ENCODE data around the gene ACKR2.

Gene ACKR2

GRCh38 chr3:42900226-42901072 is 91.2 kb downstream of the ACKR2 start:
- Histone ChIP-seq H3K9me2 (replicated peaks; ENCODE audit: control insufficient read depth, low read length) (no peaks in the 10 kb centered on the region), H3K4me1 (ENCODE audit: control insufficient read depth, low read length) (no peaks in the 10 kb centered on the region), H3K36me3 (ENCODE audit: control insufficient read depth, low read length) (no peaks in the 10 kb centered on the region), H4K20me1 (ENCODE audit: control insufficient read depth, insufficient read depth, low read depth, low read length) (no peaks in the 10 kb centered on the region), H3K4me3 (ENCODE audit: low read length) (no peak overlapping the region), H3K27me3 (ENCODE audit: control insufficient read depth, low read length) (0 out of 2 replicates have a peak, but pooled peaks cover 2% of the 10 kb centered on the region), H3K9me3 (ENCODE audit: control insufficient read depth, insufficient read depth, low read length) (no peaks in the 10 kb centered on the region), H3F3A (ENCODE audit: control insufficient read depth, insufficient read depth) (no peaks in the 10 kb centered on the region), H3K79me2 (ENCODE audit: control insufficient read depth, low read length) (no peaks in the 10 kb centered on the region), H3K27ac (ENCODE audit: low read depth, low read length) (no peak overlapping the region), H3K4me2 (ENCODE audit: low read length) (no peak overlapping the region)
- TF ChIP-seq EZH2phosphoT487 (IDR thresholded peaks at IDR 0.05; ENCODE audit: borderline replicate concordance, low read length) (no peak), CTCF (IDR thresholded peaks at IDR 0.05; ENCODE audit: low read depth, low read length, poor library complexity, severe bottlenecking) (no peak)

DNA sequence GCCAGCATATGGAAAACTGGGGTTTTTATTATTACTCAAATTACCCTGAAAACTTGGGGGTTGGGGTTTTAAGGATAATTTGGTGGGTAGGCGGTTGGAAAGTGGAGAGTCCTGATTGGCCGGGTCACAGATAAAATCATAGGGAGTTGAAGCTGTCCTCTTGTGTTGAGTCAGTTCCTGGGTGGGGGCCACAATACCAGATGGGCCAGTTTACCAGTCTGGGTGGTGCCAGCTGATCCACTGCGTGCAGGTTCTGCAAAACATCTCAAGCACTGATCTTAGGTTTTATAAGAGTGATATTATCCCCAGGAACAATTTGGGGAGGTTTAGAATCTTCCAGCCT is 91.8 kb downstream of the ACKR2 start:
- Histone ChIP-seq H3F3A (ENCODE audit: control insufficient read depth, insufficient read depth) (no peaks in the 10 kb centered on the region), H4K20me1 (ENCODE audit: control insufficient read depth, insufficient read depth, low read depth, low read length) (no peaks in the 10 kb centered on the region), H3K4me2 (ENCODE audit: low read length) (no peak overlapping the region), H3K27me3 (ENCODE audit: control insufficient read depth, low read length) (no peaks in the 10 kb centered on the region), H3K9me2 (replicated peaks; ENCODE audit: control insufficient read depth, low read length) (no peaks in the 10 kb centered on the region), H3K36me3 (ENCODE audit: control insufficient read depth, low read length) (no peaks in the 10 kb centered on the region), H3K9me3 (ENCODE audit: control insufficient read depth, insufficient read depth, low read length) (no peaks in the 10 kb centered on the region), H3K27ac (ENCODE audit: low read depth, low read length) (no peak overlapping the region), H3K4me3 (ENCODE audit: low read length) (no peak overlapping the region), H3K79me2 (ENCODE audit: control insufficient read depth, low read length) (no peaks in the 10 kb centered on the region), H3K4me1 (ENCODE audit: control insufficient read depth, low read length) (no peaks in the 10 kb centered on the region)
- no peak for TF ChIP-seq CTCF (IDR thresholded peaks at IDR 0.05; ENCODE audit: low read depth, low read length, poor library complexity, severe bottlenecking)
- TF ChIP-seq EZH2phosphoT487 (IDR thresholded peaks at IDR 0.05; ENCODE audit: borderline replicate concordance, low read length), result no peak

GRCh38 chr3:42902257-42902656 is 93.0 kb downstream of the ACKR2 start:
- TF ChIP-seq CTCF (IDR thresholded peaks at IDR 0.05; ENCODE audit: low read depth, low read length, poor library complexity, severe bottlenecking) (no peak), EZH2phosphoT487 (IDR thresholded peaks at IDR 0.05; ENCODE audit: borderline replicate concordance, low read length) (no peak)
- Histone ChIP-seq H3K27me3 (ENCODE audit: control insufficient read depth, low read length) (no peaks in the 10 kb centered on the region), H3K9me2 (replicated peaks; ENCODE audit: control insufficient read depth, low read length) (no peaks in the 10 kb centered on the region), H3K4me2 (ENCODE audit: low read length) (no peak overlapping the region), H4K20me1 (ENCODE audit: control insufficient read depth, insufficient read depth, low read depth, low read length) (no peaks in the 10 kb centered on the region), H3K27ac (ENCODE audit: low read depth, low read length) (no peak overlapping the region), H3K4me3 (ENCODE audit: low read length) (no peak overlapping the region), H3K4me1 (ENCODE audit: control insufficient read depth, low read length) (no peaks in the 10 kb centered on the region), H3K79me2 (ENCODE audit: control insufficient read depth, low read length) (no peaks in the 10 kb centered on the region), H3K9me3 (ENCODE audit: control insufficient read depth, insufficient read depth, low read length) (no peaks in the 10 kb centered on the region; the same call in 1 of the 2 replicates), H3F3A (ENCODE audit: control insufficient read depth, insufficient read depth) (no peaks in the 10 kb centered on the region), H3K36me3 (ENCODE audit: control insufficient read depth, low read length) (no peaks in the 10 kb centered on the region)

Measured in DOHH2 (cell line).